Kidney glomerular epithelial cell (primary cell): Measurements from ENCODE around the gene FCN1.

Experiments
- DNase-seq: peaks from one replicate; lab custom pipeline; 2025; lab: John Stamatoyannopoulos, UW

Gene FCN1

DNA sequence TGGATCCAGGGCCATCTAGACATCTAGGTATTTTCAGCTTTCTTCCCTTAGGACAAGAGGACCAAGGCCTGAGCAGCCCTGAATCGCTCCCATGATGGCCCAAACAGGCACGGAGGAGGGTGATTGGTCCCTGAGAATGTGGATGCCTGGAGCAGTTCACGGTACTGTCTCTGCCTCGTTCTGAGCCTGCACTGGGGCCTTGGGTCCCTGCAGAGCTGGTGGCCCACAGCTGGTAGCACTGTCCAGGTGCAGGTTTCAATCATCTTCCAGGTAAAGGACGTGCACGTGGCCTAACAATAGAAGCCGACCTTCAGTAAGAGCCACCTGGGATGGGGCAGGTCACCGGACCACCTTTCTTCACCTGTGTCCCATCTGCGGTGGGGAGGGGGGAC, 19.4 kb upstream of the FCN1 start:
- DNase-seq, result no peak

DNA sequence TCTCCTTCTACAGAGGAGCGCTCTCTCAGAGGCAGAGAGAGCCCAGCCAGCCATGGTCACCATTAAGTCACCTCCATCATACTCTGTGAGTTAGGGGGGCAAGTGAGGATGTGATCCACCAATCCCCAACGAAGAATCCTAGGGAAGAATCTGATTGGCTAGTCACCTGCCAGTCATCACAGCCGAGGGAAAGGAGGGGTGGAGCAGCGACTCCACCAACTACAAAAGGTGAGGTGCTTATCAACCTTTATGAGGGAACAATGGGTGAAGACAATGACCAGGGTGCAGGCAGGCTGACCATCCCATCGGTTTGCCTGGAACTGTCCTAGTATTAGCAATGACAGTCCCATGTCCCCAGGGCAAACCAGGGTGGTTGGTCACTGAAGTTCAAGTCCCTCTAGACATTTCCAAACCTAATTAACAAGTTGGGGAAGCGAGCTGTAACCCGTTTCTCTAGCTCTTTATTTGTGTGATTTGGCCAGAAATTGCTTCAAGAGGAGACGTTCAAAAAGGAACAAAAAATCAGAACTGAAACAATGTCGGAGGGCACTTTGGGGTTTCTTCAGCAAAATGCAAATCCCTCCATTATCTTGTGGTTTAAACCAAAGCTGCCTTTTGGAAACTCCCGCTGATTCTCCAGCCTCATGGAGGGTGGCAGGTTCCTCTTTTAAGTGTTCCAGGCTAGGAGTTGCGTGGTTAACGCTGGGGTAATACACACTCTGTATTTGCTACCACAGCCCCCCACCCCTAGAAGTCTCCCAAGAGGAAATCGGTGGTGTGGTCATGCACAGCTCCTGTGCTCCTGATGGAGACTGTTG, 18.8 kb upstream of the FCN1 start:
- DNase-seq, result no peak

DNA sequence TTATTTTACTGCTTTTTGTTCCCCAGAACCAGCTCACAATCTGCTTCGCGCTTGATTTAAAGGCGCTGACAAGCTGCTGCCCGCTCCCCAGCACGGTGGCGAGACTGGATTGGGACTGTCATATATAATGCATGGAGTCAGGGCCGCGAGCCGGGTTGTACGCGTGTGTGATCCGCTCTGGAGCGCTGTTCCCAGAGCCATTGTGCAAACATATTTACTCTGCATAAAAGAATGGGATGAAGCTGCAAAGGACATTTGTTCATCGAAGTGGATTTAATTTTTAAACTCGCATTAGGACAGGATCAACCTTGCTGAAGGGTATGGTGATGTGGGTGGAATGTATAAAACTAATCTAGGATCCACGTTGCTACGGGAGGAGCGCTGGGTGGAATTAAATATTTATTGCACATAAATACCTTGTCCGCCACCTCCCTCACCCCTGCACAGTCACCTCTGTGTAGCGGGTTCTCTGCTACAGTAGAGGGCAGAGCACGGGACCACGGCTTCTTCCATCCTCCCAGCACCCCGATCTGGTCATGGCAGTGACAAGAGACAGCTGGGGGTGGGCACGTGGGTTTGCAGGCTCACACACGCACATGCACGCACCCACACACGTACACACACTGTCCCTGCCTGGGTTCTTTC, 18.1 kb upstream of the FCN1 start:
- no peak for DNase-seq

DNA sequence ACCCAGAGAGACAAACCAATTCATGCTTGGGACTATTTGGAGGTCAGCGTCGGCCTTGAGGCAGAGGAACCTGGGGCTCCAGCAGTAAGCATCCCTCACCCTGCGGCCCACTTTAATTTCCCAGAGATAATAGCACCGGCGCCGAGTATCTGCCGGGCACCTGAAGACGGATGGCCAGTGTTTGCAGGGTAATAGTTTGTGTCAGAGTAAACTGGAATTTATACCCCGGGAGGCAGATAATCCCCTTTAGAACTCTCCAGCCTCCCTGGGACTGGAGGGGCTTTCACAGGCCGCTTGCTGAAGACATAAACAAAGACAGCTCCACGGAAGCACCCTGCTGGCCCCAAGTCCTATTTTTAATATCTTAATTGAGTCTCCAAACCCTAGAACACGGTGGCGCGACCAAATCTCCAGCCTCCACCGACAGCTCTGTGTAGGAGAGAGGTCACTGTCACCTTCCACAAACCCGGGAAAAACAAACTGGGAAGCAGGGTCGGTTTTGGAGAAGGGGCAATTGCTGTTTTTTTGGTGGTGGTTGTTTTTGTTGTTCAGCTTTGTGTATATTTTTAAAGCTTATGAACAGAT, 17.4 kb upstream of the FCN1 start:
- DNase-seq, result no peak

DNA sequence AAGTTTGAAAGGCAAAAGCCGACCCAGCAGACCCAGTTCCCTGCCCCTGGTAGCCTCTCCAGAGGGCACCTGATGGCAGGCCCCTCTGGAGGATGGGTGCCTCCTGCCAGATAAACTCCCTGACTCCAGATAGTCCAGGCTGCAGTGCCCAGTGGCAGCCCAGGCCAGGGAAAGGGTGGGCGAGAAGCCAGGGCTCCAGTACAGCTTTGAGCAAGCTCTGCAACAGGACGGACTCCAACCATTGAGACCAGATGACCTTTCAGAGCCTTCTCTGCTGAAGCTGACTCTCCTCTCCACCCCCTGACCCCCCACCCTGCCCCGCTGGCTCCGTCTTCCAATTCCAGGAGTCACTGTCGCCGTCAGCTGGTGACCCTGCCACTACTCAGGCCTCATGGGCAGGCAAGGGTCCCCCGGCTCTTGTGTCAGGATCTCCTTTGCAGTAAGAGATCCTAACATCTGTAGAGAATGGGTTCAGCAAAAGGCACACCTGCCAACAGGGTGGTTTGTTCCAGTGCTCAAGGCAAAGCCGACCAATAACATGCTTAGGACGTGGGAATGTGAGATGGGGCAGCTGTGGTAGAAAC, 15.5 kb upstream of the FCN1 start:
- DNase-seq, result no peak

DNA sequence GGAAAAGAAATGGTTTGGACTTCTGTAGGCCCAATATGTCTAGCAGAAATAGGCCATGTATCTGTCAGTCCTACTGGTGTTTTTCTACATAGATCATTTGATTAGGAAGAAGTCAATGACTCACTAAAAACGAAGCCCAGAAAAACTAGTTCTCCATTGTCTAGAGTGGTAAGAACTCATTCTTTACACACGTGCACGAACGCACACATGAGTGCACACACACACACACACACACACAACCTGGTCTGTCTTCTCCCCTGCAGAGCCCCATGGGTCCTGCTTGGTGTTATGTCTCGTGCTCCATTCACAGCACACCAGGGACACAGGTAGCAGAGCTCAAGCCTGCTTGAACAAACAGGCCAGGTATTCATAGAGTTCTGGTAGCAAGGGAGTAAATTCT, 14.9 kb upstream of the FCN1 start:
- DNase-seq, result no peak

DNA sequence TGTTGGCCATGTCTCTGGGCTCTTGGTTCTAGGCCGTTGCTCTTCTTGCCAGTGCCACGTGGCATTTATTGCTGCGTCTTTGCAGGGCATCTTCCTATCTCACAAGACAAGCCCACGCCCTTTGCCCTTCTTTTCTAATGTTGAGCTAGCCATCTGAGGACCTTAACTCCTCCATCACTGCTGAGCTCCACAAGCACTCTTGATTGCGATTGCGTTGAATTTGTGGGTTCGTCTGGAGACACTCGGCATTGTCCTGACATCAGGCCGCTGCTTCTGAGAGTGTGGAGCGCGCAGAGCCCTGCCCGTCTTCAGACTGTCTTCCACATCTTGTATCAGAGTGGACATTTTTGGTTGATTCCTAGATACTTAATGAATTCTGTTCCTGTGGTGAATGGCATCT, 14.5 kb upstream of the FCN1 start:
- DNase-seq, result no peak

DNA sequence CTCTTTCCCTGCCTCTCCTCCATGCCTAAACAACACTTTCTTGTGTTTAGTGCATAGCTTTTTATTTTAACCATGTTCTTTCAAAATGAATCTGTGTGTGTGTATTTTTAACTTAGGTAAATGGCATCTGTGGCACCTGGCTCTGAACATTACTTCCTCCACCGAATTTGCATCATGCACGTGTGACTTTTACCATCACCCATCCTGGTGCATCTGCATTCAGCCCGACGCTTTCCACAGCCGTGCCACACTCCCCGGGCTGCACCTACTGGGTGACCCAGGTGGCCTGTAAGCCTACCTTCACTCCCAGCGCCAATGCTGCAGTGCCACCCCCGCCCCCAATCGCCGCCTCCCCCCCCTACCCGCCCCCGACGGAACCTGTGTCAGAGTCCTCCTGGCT, 12.7 kb upstream of the FCN1 start:
- DNase-seq, result no peak

DNA sequence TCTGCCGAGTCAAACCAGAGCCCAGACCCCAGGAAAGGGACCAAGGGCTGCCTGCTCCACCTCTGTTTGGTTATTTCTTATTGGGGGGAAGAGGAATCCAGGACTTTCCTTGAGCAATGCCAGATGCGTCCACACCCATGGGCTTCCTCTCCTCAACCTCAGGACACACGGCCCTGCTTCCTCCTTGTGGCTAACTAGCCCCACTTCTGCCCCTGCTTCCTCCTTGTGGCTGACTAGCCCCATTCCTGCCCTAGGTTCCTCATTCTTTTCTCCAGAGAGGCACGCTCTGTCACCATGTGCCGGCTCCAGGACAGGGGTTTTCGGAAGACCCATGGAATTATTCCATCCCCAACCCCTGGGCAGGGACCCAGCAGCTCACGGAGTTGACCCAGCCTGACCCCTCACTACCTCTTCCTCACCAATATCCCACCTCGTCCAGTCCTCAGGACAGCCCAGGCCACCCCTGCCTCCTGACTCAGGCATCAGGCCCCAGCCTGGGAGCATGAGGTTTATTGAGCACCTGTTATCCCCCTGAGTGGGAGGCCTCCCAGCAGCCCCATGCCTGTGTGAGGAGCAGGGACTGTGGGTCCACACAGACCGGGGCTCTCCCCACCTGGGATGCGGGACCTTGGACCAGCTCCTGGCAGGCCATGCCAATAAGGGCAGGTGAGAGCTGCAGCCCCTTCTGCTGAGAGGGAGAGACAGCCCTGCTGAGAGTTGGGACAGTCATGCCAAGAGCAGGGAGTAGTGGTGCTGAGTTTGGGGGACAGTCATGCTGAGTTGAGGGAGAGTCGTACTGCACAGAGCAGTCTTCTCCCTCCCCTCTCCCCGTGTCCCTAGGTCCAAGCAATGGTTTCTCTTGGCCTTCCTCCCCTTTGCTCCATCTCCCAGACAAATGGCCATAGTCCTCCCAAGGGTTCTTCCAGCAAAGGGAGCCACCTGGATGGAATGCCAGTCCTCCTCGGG, 11.8 kb upstream of the FCN1 start:
- DNase-seq, result no peak

DNA sequence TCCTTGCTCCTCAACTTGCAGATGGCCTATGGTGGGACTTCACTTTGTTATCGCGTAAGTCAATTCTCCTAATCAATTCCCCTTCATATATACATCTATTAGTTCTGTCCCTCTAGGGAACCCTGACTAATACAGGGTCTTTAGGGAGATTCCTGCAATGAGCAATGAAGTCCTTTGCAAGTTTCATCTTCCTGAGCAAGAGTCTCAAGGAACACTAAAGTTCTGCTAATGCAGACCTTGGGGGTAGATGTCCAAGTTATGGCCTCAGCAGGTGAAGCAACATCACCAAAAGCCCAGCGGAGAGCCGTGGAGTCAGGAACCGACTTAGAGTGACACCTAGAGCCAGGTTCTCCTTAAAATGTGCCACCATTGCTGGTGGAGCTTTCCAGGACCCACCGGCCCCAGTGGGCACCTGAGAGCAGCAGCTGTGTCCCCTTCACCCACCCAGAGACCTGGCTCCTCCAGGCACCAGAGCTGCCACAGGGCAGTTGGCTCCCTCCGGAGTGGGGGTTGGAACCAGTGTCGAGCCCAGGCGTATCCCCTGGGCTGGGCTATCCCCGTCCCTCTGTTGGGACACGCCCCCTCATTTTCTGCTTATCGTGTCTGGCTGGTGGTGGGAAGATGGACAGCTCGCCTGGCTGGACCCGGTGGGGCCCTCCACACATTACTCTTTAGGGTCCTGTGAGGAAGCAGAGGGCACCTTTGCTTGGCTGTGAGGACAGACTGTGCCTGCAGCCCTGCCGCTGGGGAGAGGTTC, 10.9 kb upstream of the FCN1 start:
- DNase-seq, result no peak

DNA sequence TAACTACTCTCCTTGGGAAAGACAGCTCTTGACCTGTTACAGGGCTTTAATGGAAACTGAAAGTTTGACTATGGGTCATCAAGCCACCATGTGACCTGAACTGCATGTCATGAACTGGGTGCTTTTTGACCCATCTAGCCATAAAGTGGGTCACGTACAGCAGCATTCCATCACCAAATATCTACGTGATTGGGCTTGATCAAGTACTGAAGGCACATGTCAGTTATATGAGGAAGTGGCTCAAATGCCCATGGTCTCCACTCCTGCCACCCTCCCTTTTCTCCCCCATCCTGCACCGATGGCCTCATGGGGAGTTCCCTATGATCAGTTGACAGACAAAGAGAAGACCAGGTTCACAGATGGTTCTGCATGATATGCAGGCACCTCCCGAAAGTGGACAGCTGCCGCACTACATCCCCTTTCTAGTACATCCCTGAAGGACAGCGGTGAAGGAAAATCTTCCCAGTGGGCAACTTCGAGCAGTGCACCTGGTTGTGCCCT, 7.3 kb upstream of the FCN1 start:
- DNase-seq, result no peak

DNA sequence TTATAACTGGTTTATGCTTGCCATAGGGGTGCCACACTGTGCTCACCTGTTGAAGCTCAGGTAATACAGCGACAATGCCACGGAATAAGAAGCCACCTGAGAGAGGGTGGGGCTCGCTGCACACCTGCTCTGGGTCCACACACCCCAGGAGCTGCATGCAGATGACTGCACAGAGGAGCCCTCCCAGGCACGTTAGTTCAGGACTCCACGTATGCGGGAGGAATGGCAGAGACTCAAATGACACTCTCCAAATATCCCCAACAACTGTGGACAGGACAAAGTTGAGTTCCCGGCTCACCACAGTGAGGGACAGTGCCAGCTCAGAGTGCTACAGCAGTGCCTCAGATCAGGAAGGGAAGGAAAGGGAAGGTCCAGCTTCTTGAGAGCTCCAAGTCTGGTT, 5.8 kb upstream of the FCN1 start:
- no peak for DNase-seq

DNA sequence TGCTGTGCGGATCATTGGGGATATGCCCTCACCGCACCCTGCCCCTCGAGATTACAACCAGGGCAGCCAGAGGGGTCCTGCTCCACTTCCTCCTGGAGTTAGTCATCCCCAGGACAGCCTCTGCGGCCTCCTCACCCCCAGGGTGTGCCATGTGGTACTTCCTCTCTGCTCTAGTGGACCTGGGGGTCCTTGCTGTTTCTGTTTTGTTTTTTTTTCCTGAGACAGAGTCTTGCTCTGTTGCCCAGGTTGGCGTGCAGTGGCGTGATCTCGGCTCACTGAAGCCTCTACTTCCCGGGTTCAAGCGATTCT, 5.2 kb upstream of the FCN1 start:
- DNase-seq, result no peak

DNA sequence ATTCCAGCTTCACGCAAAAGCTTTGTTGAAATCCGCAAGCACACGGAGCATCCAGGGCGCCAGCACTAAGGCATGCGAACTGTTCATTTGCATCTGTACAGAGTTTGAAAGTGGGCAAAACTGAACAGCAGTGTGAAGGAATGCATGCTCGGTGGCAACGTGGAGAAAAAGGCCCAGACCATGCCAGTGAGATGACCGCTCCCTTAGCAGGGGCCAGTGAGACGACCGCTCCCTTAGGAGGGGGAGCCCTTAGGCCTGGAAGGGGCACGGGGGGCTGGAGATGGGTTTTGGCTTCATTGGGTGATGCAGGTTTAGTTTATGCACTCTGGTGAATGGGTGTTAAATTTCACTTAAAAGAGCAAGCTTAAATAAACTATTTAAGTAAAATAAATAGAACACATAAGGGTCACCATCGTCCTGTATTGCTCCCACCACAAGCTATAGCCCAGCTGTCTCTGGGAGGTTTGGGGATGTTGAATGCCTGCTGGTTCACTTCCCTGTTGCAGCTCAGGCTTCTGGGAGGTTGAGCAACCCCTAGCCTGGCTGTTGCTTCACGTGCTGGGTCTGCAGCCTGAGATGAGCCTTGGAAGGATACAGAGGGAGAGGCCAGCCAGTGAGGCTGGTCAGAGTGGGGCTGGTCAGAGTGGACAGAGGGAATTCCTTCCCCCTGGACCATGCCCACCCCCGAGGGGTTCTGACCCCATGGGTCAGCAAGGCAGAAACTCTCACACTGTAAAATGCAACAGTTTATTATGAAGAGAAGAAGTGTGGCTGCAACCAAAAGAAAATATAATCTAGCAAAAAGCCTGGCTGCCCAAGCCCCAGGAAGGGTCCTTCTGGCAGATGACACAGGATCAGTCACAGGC, 4.6 kb upstream of the FCN1 start:
- DNase-seq, result no peak

DNA sequence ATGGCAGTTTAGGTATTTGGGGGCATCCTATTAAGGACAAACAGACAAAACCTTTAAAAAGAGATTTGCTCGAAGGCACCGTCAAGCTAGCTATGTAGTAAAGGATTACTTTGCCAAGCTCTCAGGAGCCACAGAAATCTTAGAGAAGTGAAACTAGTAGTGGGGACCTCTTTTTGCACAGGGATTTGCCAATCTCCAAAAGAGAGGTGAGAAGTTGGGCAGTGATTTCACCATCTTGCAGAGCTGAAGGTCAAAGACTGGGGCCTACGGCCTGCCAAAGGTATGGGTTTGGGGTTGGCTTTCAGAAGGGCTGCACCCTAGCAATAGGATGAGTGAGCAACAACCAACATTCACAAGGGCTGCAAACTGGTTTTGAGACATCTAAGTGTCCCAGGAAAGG, 1.6 kb upstream of the FCN1 start:
- no peak for DNase-seq

DNA sequence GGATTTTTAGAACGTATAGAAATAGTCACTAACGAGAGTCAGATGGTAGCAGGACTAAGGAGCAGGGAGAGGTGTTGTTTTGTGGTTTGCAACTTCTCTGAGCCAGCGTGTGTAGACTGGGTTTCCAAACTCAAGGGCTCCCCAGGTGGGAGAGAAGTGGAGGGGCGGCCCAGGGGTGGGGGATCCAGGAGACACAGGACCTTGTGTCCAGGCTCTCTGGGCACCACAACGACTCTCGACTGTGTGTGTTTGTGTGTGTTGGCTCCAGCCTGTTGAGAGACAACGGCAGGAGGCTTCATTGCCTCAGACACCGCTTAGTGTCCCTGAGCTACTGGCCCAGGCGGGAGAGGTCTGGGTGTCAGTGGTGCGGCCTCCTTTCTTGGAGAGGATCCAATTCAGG, 934 bp upstream of the FCN1 start:
- no peak for DNase-seq

DNA sequence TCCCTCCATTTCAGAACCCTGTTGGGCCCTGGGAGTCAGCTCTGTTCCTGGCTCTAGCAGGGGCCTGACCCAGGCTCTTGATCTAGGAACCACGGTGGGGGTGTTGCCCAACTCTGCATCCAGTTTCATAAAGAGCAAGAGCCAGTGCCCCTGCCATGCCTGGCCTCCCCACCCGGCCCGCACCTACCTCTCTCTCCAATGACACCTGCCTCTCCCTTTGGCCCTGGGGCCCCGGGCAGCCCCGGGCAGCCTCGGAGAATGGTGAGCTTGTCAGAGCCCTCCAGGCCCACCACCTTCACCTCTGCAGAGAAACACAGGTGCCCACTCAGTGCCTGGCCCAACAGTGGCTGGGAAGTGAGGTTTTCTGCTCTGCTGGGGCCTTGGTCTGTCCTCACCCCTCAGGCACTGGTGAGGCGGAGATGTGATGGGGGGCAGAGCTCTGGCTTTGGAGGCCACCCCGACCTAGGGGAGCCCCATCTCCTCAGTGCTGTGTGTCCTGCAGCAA, 1.5 kb downstream of the FCN1 start:
- DNase-seq, result no peak

DNA sequence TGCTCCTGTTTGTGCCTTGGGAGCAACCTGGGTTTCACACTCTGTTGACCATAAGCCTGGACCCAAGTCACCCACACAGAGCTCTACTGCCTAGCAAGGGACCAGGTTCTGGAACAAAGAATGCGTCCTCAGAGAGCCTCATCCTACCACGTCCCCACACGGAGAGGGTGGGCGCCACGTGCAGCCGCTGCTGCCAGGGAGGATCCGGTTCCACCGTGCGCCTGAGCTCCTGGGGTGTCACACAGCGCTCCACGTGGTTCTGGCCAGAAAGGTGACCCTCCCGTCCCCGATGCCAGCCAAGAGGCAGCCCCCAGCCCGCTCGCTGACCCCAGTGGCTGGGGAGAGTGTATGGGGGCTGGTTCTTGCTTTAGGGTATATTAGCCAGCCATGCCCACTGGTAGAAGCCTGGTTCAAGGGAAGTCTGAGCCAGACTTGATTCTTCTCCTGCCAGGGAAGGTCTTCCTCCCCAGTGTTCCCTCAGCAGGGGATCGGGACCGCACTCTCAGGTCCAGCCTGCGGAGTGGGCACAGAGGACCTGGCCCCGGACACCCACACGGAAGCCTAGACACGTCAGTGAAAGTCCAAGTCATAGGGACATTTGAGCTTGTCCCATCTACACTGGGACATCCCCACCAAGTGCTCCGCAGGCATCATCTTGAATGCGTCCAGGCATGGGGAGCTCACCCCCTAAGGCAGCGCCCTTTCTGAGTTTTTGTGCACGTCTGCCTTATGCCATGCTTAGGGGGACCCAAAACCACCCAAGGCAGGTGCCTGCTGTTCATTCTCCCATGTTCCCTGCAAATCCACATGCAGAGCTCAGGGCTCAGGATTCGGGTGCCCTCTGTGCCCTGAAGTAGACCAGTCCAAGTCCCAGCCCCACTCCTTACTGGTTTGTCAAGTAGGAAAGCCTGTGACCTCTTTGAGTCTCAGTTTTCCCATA, 2.4 kb downstream of the FCN1 start:
- no peak for DNase-seq

DNA sequence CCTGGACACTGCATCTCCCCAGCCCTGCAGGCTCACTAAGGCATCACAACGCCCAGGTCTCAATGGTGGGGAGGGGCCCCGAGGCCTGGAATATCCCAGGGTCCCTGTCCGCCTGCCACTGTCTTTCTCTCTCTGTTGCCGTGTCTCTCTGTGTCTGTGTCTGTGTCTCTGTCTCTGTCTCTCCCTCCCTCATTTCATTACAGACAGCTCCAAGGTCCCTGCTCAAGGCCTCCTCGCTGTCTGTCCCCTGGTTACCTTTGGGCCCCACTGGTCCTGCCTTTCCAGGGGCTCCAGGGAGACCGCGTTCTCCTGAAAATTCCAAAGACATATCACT, 3.2 kb downstream of the FCN1 start:
- no peak for DNase-seq
